Thyroid gland (tissue), 4 donors: ENCODE results near the gene TNS3.

ENCODE experiments used
- POLR2A ChIP-seq, 2 donors: fragments of 450-650 bp; IDR thresholded peaks; one replicate each; pipeline ENCODE4 v1.6.1; 2017; ENCODE audit warnings: antibody characterized with exemption in 2 of 2, mild to moderate bottlenecking in 2 of 2, moderate library complexity in 1 of 2
- TF ChIP-seq, protein P1 (sequence below), 6 experiments: fragments of 200-600 bp in 3 of 6; fragments of 450-650 bp in 3 of 6; sonication (generic) in 3 of 6; IDR thresholded peaks; one replicate each; pipeline ENCODE4 v1.5.1; 2016 to 2019; ENCODE audit warnings: antibody characterized with exemption in 6 of 6, mild to moderate bottlenecking in 2 of 6, inconsistent platforms in 1 of 6, moderate library complexity in 1 of 6

DNA sequence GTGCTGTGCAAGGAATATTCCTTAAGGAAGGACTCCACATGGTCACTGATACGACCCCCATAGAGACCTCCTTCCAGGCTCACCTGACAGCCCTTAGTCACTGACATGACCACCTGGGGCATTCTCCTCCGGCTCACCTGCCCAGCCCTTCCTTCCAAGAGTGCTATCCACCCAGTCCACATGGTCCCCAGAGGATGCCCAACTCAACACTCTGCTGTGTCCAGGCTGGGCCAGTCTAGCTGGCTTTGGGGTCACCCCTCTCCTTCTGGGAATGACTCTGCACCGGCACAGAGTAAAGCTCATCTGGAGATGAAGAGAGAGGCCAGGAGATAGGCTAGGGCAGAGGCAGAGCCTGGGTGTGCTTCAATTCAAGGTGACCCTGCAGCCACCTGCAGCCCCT is 300.8 kb downstream of the TNS3 start:
- no peak for TF ChIP-seq POLR2A (IDR thresholded peaks at IDR 0.05)
- TF ChIP-seq, protein P1, sequence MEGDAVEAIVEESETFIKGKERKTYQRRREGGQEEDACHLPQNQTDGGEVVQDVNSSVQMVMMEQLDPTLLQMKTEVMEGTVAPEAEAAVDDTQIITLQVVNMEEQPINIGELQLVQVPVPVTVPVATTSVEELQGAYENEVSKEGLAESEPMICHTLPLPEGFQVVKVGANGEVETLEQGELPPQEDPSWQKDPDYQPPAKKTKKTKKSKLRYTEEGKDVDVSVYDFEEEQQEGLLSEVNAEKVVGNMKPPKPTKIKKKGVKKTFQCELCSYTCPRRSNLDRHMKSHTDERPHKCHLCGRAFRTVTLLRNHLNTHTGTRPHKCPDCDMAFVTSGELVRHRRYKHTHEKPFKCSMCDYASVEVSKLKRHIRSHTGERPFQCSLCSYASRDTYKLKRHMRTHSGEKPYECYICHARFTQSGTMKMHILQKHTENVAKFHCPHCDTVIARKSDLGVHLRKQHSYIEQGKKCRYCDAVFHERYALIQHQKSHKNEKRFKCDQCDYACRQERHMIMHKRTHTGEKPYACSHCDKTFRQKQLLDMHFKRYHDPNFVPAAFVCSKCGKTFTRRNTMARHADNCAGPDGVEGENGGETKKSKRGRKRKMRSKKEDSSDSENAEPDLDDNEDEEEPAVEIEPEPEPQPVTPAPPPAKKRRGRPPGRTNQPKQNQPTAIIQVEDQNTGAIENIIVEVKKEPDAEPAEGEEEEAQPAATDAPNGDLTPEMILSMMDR (IDR thresholded peaks at IDR 0.05) = no peak
